Heart left ventricle (tissue), 16 donors: ENCODE data around the gene PARD3B. TPM values are rescaled to one million over a fixed set of nuclear protein-coding genes. Genes with fewer than 3 reads are reported as not detected.

Experiments used
- ATAC-seq, 4 donors: fragments of 200-7000 bp; cut with Tn5 transposase; one replicate each; pipeline ENCODE4 v1.9.1; 2020 to 2022; ENCODE audit warnings: moderate library complexity in 4 of 4, mild to moderate bottlenecking in 3 of 4, moderate number of reproducible peaks in 1 of 4
- DNase-seq, 5 donors: peaks; one replicate each; pipeline ENCODE4 v3.0.0-alpha.2; 2020
- H3K27ac ChIP-seq, 12 donors: fragments of 200-600 bp; sonication (generic) in 4 of 12; one replicate each; pipeline versions ENCODE4 v1.5.0 to v1.8.0; 2016 to 2022; ENCODE audit warnings: mild to moderate bottlenecking in 2 of 12
- H3K27me3 ChIP-seq, 9 donors: fragments of 200-600 bp; sonication (generic) in 2 of 9; one replicate each; pipeline versions ENCODE4 v1.5.1 to v1.8.0; 2016 to 2022; ENCODE audit warnings: mild to moderate bottlenecking in 3 of 9
- H3K36me3 ChIP-seq, 9 donors: fragments of 200-600 bp; sonication (generic) in 2 of 9; one replicate each; pipeline versions ENCODE4 v1.5.0 to v1.8.0; 2018 to 2022; ENCODE audit warnings: mild to moderate bottlenecking in 2 of 9
- H3K4me1 ChIP-seq, 12 donors: fragments of 200-600 bp; sonication (generic) in 4 of 12; one replicate each; pipeline versions ENCODE4 v1.5.0 to v1.8.0; 2016 to 2022; ENCODE audit warnings: mild to moderate bottlenecking in 3 of 12
- H3K4me3 ChIP-seq, 12 donors: fragments of 200-600 bp; sonication (generic) in 4 of 12; one replicate each; pipeline versions ENCODE4 v1.5.0 to v1.8.0; 2017 to 2022; ENCODE audit warnings: mild to moderate bottlenecking in 9 of 12, moderate library complexity in 4 of 12
- H3K9me3 ChIP-seq, 12 donors: fragments of 200-600 bp; sonication (generic) in 4 of 12; one replicate each; pipeline versions ENCODE4 v1.5.0 to v1.8.0; 2016 to 2022; ENCODE audit warnings: mild to moderate bottlenecking in 1 of 12
- CTCF ChIP-seq, 12 donors: fragments of 200-600 bp; sonication (generic) in 4 of 12; IDR thresholded peaks; one replicate each; pipeline versions ENCODE4 v1.5.0 to v1.8.0; 2018 to 2022; ENCODE audit warnings: antibody characterized with exemption in 12 of 12, mild to moderate bottlenecking in 5 of 12
- POLR2A ChIP-seq, 2 donors: fragments of 450-650 bp; IDR thresholded peaks; one replicate each; pipeline ENCODE4 v1.6.1; 2017; ENCODE audit warnings: antibody characterized with exemption in 2 of 2, mild to moderate bottlenecking in 2 of 2, moderate library complexity in 2 of 2
- WGBS, 4 donors: extraction: QIAGEN DNeasy Blood & Tissue Kit in 2 of 4; methylation state at CpG; one replicate each; pipeline versions ENCODE4 v1.1.5 to v1.1.7; 2013 to 2018; 5-methylcytosine and 5-hydroxymethylcytosine counted together
- intact Hi-C, 10 donors: fragments of 100-400 bp; cut with DNase I; formaldehyde crosslinking; loops; one replicate each; pipeline versions ENCODE4 v1.11.1 to v1.14.2; 2022
- polyA plus RNA-seq, 2 donors: library from polyadenylated mRNA; stranded (reverse); fragments of 200-250 nt; gene quantifications; one replicate each; pipeline ENCODE4 v1.2.3, GENCODE V29; 2013
- total RNA-seq, 9 donors: library from RNA; depleted of rRNA in 2 of 9; stranded (reverse); fragments of >200 nt in 2 of 9; fragmentation: NEBNext Ultra II Directional in 3 of 9; extraction: Animal tissue kit (Norgen Biotek cat#: 25700) in 3 of 9; gene quantifications; one replicate each; pipeline versions ENCODE4 v1.1.0 to v1.2.4, GENCODE V29; 2016 to 2023
- donor health status: ischemic (EF 13 %, LVEDD 7.1; RV severe dilation, severe dysfunction).
- donor health status: healthy with polysubstance abuse.
- donor health status: DM: no; HTN: yes; CAD: no.
- donor health status: DM: no; HTN: no; CAD: no.
- donor health status: ischemic (EF 25% LVEDD 6.9; RV normal size, moderate dysfunction).
- donor health status: ischemic (EF 25% LVEDD 5.7; RV mildly dilated, moderate dysfunction).
- donor health status: healthy.
- donor health status: DM: yes; HTN: yes; CAD: no.
- donor health status: ischemic (EF 35%, LVEDD 5.7; RV mildly dilated, moderate dysfunction).
- donor health status: nonischemic (EF 11% LVEDD 7.7; RV severe dilation, severe dysfunction).
- donor health status: DM: yes; HTN: yes; CAD: no.
- donor health status: PGD.
- donor health status: ischemic (EF 29% LVEDD 5.4; RV normal size, mild dysfunction).
- donor health status: nonischemic (EF 23%, LVEDD 6.1; RV moderate dilation, normal function).

PARD3B gene
- total and polyA plus RNA-seq, 11 donors, result 0.71 to 15.1 (median 6.2) TPM

GRCh38 chr2:204977914-204978313, 432.6 kb downstream of the PARD3B start:
- WGBS, 4 donors, result 0 to 97% (median 25%) methylated on average over 1 of the region's 1 CpG
- no peak overlapping the region for H3K27ac ChIP-seq
- ATAC-seq (no peak), DNase-seq (no peak)
- no peaks in the 10 kb centered on the region for H3K36me3 ChIP-seq
- H3K9me3 ChIP-seq, result no peaks in the 10 kb centered on the region
- H3K4me3 ChIP-seq, result no peak overlapping the region
- peaks cover 0 to 16% (median 2%) of the 10 kb centered on the region in 12 donors for H3K4me1 ChIP-seq
- TF ChIP-seq CTCF (IDR thresholded peaks at IDR 0.05) (no peak), POLR2A (IDR thresholded peaks at IDR 0.05) (no peak)
- no peaks in the 10 kb centered on the region for H3K27me3 ChIP-seq
- intact Hi-C loops, result no loop called here

- Histone ChIP-seq H3K36me3 (no peaks in the 10 kb centered on the region), H3K27ac (no peak overlapping the region), H3K4me3 (no peak overlapping the region), H3K4me1 (peaks cover 0 to 9% (median 0%) of the 10 kb centered on the region in 12 donors), H3K27me3 (no peaks in the 10 kb centered on the region), H3K9me3 (no peaks in the 10 kb centered on the region)
- ATAC-seq (no peak), DNase-seq (no peak)
- TF ChIP-seq CTCF (IDR thresholded peaks at IDR 0.05) (no peak), POLR2A (IDR thresholded peaks at IDR 0.05) (no peak)
- WGBS, 4 donors, result 55 to 75% (median 69%) methylated on average over 2 of the region's 2 CpGs
- intact Hi-C loops, result no loop called here
Measured at GRCh38 chr2:204982303-204982702, 437.0 kb downstream of the PARD3B start.

GRCh38 chr2:204984518-204984917, 439.2 kb downstream of the PARD3B start:
- Histone ChIP-seq H3K27ac (no peak overlapping the region), H3K4me3 (no peak overlapping the region), H3K36me3 (no peaks in the 10 kb centered on the region), H3K4me1 (peaks cover 0 to 9% (median 0%) of the 10 kb centered on the region in 12 donors), H3K27me3 (no peaks in the 10 kb centered on the region), H3K9me3 (no peaks in the 10 kb centered on the region)
- no peak for ATAC-seq
- no peak for DNase-seq
- WGBS, 4 donors, result 84 to 92% (median 87%) methylated on average over 3 of the region's 3 CpGs
- intact Hi-C loops, result no loop called here
- TF ChIP-seq POLR2A (IDR thresholded peaks at IDR 0.05) (no peak), CTCF (IDR thresholded peaks at IDR 0.05) (no peak)

GRCh38 chr2:204986641-204987040, 441.4 kb downstream of the PARD3B start:
- Histone ChIP-seq H3K4me1 (peaks cover 0 to 9% (median 0%) of the 10 kb centered on the region in 12 donors), H3K9me3 (no peaks in the 10 kb centered on the region), H3K4me3 (no peak overlapping the region), H3K36me3 (no peaks in the 10 kb centered on the region), H3K27me3 (no peaks in the 10 kb centered on the region), H3K27ac (no peak overlapping the region)
- WGBS, 4 donors, result 84 to 85% (median 85%) methylated on average over 5 of the region's 5 CpGs
- ATAC-seq, result no peak
- TF ChIP-seq CTCF (IDR thresholded peaks at IDR 0.05) (no peak), POLR2A (IDR thresholded peaks at IDR 0.05) (no peak)
- no peak for DNase-seq
- intact Hi-C loops, result no loop called here
